ENCODE results near the gene SPIN1.

Gene SPIN1

GRCh38 chr9:88388886-88389605 is 802 bp downstream of the SPIN1 start:
- no peak for DNase-seq (ENCODE audit: low spot score)

- no peak for DNase-seq (ENCODE audit: low spot score)
These were observed 2.2 kb downstream of the SPIN1 start for GRCh38 chr9:88390371-88390990.

GRCh38 chr9:88391236-88391635 is 3.0 kb downstream of the SPIN1 start:
- no peak for DNase-seq (ENCODE audit: low spot score)

- peak; percentile 29 for DNase-seq (ENCODE audit: low spot score)
These were observed 3.7 kb downstream of the SPIN1 start for GRCh38 chr9:88391921-88392320.

GRCh38 chr9:88392549-88392948 is 4.3 kb downstream of the SPIN1 start:
- DNase-seq (ENCODE audit: low spot score): no peak

GRCh38 chr9:88396836-88397577 is 8.8 kb downstream of the SPIN1 start:
- DNase-seq (ENCODE audit: low spot score): no peak

- no peak for DNase-seq (ENCODE audit: low spot score)
These were observed 9.8 kb downstream of the SPIN1 start for GRCh38 chr9:88398016-88398415.

- DNase-seq (ENCODE audit: low spot score): no peak
These were observed 11.7 kb downstream of the SPIN1 start for GRCh38 chr9:88399966-88400365.

- DNase-seq (ENCODE audit: low spot score): no peak
These were observed 15.1 kb downstream of the SPIN1 start for GRCh38 chr9:88403340-88403739.

GRCh38 chr9:88406051-88406450 is 17.8 kb downstream of the SPIN1 start:
- no peak for DNase-seq (ENCODE audit: low spot score)

- DNase-seq (ENCODE audit: low spot score): no peak
These were observed 23.2 kb downstream of the SPIN1 start for GRCh38 chr9:88411471-88411870.

GRCh38 chr9:88414298-88414697 is 26.1 kb downstream of the SPIN1 start:
- DNase-seq (ENCODE audit: low spot score): no peak

GRCh38 chr9:88418025-88418424 is 29.8 kb downstream of the SPIN1 start:
- DNase-seq (ENCODE audit: low spot score): no peak

- DNase-seq (ENCODE audit: low spot score): no peak
These were observed 30.7 kb downstream of the SPIN1 start for GRCh38 chr9:88418715-88419540.

- DNase-seq (ENCODE audit: low spot score): no peak
These were observed 32.0 kb downstream of the SPIN1 start for GRCh38 chr9:88420227-88420626.

- no peak for DNase-seq (ENCODE audit: low spot score)
These were observed 33.1 kb downstream of the SPIN1 start for GRCh38 chr9:88421348-88421747.

GRCh38 chr9:88425538-88425950 is 37.3 kb downstream of the SPIN1 start:
- DNase-seq (ENCODE audit: low spot score): no peak

GRCh38 chr9:88426651-88427050 is 38.4 kb downstream of the SPIN1 start:
- DNase-seq (ENCODE audit: low spot score): no peak

- DNase-seq (ENCODE audit: low spot score): no peak
These were observed 41.6 kb downstream of the SPIN1 start for GRCh38 chr9:88429595-88430430.

- DNase-seq (ENCODE audit: low spot score): no peak
These were observed 45.5 kb downstream of the SPIN1 start for GRCh38 chr9:88433583-88434255.

- DNase-seq (ENCODE audit: low spot score): no peak
These were observed 47.1 kb downstream of the SPIN1 start for GRCh38 chr9:88435336-88435735.
